Ecto neural progenitor cell (in vitro differentiated cells): ENCODE data around the gene TCF12.

Source experiments
- DNase-seq: peaks from one replicate; pipeline ENCODE4 v3.0.0-alpha.2; 2018; ENCODE audit warnings: low spot score

Gene TCF12

DNA sequence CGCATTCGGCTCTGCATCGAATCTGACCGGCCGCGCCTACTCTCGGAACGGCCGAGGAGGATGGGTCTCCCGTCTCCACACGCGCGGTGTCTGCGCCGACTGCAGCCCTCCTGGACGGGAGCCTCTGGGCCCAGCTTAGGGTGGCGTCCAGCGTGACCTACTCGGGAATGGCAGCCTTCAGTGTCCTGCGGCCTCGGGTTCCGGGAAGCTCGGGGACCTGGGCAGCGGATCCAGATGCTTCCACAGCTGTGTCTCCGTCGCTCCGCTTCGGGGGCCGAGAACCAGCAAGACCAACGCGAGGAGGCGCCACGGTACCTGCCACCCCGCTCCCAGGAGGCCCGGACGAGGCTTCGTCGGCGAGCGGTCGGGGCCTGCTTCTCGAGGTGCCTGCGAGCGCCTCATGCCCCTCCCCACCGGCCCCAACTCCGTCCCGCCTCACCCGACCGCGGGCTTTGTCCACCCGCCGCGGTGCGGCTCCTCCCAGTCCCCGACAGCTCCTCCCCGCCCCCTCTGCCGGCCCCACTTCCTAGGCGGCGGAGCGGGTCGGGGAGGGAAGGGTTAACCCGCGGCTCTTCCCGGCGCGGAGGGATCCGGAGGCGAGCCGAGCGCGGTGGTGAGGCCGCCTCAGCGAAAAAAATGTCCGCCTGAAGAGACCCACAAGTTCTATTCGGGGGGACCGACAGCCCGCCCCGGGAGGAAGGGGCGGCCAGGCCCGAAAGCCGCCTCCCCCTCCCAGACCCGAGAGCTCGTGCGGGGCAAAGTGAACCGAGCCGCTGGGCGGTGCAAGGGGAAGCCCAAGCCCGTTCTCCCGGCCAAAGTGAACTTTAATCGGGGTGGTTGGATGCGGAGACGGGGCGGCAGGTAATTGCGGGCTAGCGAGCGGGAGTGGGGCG is at the start of gene TCF12:
TSS of gene TCF12 (plus strand) at position 599 of the 893 bp plus-strand sequence. CDS start 1,270 bp downstream, outside the sequence.
- DNase-seq = peak; percentile 96

DNA sequence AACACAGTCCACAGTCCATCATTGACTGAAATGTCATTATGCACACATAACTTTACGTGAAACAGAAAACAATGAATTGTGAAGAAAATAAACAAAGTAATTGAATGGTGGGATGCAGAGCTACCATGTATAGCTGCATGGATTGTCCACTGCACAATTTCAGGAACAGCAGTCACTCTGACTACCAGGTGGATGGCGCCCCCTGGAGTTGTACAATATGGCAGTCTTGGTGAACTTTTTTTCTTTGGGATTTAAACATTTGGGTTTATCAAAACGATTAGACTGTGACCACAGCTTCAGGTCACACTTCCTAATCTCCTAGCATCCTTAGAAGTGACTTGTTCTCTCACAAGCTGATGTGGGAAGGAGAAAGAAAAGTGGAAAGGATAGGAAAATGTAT is 48.9 kb upstream of the TCF12 start:
- DNase-seq = no peak

DNA sequence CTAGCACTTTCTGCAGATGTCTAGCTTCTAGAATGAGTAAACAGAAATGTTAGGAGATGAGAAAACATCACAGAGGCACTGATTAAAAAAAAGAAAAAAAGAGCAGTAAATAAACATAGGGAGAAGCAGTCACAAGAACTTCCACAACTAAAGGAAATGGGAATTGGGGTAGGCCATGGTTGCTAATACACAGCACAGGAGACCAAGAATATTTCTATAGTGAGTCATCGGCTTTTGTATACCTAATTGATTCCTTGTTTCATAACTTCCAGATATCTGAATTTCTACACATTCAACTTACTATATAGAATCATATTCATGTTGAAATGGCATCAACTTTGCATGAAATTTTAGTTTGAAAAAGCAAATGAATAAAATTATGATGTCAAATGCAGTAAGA is 47.3 kb upstream of the TCF12 start:
- DNase-seq = no peak

DNA sequence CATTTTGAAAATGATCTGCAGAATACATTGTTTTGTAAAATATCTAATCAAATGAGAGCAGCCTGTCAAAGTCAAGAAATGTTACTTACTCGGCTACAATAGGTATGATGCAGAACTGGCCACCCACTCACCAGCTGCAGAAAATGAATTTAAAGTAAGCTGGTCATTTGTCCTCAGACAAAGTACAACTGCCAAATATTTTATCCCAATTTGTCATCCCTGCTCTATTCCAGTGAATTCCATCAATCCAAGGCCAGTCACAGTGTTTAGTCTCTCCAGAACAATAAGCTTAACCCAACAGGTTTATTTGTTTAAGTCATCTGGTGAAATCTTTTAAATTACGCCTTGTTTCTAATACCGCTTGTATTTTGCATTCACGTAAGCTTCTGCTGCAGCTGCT is 46.6 kb upstream of the TCF12 start:
- DNase-seq = no peak

DNA sequence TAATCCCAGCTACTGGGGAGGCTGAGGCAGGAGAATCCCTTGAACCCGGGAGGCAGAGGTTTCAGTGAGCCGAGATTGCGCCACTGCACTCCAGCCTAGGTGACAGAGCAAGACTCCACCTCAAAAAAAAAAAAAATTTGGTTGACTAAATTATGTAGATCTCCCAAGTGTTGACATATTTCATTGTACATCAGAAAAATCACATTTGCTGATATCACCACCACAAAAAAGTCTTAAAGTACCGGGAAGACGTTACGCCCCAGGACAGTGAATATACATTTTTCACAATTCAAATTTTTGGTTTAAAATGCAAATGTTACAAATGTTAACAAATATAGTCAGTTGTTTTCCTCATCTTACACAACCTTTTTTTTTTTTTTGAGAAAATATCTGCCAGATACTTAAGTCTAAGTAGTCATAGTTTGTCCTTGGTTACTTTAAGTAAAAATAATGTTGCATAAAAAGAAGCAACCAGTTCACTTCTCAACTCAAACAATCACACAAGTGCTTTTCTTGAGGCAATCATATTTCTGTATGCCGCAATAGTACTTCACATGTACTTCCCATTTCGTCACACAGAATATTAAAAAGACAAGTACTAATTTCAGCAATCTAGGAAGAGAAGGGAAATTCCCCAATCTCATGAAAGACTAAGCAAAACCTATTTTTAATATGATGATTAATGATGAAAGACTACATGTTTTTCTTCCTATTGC is 41.0 kb upstream of the TCF12 start:
- no peak for DNase-seq

DNA sequence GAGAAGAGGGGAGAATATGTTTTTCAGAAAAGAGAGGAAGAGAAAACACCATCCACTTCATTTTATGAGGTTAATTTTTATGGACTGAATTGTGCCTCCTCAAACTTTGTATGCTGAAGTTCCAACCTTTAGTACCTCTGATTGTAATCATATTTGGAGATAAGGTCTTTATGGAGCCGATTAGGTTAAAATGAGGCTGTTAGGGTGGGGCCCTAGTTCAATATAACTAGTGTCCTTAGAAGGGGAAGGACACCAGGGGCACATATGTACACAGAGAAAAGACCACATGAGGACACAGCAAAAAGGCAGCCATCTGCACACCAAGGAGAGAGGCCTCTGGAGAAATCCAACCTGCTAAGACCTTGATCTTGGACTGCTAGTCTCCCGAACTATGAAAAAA is 38.9 kb upstream of the TCF12 start:
- DNase-seq = no peak

DNA sequence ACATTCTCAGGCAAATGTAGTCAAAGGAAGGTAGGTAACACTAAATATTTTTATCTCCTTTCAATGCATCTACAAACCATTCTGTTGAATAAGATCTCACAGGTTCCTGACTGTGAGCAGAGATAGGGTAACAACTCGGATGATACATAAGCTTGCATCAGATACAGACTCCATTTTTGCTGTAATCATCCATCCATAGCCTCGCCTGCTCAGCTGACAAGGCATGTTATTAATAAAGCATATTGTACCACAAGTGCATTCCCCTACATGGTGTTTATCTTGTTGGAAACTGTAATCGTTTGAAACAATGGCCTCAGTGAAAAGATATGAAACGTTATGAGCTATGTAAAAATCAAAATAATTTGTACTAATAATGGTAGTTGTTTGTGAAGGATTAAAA is 35.4 kb upstream of the TCF12 start:
- no peak for DNase-seq

DNA sequence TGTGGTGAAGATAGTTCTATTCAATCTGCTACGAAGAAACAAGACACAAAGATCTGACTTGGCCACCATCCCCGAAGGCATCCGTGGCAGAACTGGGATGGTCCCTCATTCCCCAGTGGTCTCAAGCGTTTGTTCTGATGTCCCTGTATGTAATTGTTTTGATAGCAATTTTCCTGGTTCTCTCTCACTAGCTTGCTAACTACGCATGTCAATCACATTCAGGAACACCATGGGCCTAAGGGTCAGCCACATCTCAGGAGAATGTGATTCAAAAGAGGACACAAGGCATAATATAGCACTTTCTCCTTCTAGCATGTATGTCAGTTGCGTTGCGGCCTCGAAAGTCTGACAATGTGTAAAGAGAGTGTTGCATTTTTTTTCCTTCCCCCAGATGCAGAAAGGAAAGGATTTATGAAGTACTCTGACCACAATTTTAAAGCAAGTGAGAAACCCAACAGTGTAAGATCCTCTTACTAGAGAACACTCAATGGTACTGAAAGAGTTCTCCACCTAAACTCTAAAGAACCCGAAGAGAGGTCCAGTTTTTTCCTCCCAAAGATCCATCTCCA is 32.0 kb upstream of the TCF12 start:
- DNase-seq = no peak

DNA sequence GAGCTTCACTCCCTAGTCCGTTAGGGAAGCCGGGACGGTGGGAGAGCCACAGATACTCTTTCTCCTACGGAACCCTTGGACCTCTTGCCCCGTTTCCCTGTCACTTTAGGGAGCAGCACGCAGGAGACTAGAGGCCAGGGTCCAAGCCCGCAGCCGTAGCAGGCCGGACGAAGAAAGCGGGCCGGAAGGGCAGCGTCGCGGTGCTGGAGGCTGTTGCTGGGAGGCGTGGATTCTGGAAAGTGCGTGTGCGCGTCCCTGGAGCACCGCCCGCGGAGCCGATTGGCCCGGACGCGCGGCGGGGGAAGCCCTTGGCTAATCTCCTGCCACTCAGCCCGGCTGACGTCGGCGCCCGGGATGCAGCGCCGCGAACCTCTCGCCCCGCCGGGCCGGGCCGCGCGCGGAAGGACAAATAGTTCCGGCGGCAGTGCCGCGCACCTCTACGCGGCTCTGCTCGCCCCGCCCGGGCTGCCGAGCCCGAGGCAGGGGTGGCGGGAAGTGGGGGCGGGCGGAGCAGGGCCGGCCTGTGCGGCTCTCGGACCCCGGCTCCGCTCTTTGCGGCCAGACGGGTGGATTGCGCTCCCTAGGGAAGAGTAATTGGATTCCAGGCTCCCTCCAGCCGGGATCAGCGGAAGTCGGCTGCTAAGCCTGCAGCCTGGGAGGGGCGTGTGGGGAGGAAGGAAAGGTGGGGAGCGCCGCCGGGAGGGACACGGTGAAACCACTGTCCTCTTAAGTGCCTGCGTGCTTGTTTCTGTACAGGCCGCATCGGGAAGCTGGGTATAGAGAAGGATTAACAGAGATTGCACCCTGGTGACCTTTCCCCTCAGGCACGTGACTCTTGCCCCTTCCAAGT is 31.3 kb upstream of the TCF12 start:
- peak; percentile 94 for DNase-seq

DNA sequence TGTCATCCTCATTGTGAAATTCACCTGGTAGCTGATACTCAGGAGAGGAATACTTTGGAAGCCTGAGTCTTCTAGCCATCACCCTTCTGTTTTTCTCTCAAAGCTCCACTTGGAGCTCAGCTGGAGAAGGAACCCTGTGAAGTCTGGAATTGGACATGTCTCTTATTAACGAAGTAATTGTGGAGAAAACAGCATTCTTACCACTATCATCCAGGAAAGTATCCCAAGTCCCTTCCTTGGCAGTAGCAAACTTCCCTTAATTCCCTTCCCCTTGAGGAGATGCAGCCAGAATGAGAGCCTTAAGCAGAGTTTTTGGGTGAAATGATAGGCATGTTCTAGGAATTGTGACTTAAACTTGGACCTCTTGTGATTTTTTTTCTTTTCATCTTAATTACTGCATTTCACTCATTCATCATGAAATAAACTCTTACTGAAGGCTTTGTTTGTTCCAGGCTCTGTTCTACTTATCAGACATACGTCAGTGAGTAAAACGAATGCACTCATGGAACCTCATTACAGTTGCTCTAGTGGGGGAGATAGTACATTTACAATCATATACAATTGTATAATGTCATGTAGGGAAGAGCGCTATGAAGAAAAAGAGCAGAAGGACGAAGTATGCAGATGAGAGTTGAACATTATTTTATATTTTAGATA is 30.5 kb upstream of the TCF12 start:
- DNase-seq = no peak

DNA sequence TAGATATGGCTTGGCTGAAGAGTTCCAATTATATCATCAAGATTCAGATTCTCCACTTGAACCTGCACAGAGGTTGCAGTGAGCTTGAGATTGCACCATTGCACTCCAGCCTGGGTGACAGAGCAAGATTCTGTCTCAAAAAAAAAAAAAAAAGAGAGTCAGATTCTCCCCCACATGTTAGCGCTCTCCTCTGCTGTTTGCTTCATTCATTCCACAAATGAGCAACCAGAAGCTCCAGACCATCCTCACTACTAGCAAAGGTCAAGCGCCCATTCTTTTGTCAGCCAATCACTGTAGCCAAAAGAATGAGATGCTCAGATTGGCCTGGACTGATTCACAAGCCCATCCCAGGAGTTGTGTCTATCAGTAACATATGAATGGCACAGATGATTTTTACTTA is 28.4 kb upstream of the TCF12 start:
- DNase-seq = no peak

DNA sequence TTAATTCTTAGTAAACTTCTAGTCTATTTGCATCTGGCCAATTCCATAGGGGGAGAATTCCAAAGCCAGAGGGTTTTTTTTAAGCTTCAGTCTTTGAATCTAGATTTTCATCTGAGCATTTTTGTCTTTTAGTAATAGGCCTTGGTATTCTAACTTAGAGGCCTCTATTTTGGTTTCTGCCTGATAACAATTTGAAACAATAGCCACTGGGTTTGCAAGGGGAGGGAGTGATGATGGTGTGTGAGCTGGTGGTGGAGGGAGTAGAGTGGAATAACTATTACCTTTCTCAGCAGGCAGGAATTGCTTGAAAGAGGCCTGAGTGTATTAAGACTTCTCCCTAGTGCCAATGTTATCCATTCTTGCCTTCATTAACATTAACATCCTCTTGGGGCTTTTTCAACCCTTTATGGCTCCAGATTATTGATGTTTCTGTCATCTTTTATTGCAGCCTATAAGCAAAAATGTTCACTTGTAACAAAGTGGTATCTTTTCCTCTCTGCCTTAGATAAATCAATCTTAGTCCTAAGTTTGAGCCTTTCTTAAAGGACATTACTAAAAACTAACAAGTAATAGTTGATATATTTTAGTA is 26.5 kb upstream of the TCF12 start:
- no peak for DNase-seq

DNA sequence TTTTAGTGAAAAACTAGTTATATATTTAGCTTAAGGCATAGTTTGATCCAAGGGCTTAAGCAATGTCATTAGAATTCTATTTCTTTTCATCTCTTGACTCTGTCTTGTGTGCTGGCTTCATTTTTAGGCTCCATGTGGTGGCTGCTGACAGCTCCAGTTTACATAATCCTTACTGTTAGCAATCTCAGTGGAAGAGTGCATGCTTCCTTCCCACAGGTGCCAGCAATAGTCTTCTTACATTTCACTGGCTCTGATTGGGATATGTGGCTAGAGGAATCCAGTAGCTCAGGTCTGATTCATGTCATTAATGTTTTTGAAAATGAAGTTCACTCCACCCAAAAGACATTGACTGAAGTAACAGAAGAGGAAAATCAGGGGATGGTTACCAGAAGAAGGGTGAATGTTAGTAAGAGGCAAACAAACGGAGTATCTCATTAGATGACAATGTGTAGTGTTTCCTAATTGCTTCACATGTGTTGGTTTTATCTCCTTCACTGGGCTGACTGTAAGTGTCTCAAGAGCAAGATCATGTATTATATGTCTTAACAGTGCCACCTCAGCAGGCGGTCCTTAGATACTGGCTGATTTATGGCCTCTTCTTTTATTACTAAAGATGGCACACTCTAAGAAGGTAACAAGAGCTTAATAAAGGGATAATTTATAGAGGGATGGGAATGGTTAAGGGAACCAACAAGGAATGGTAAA is 25.6 kb upstream of the TCF12 start:
- DNase-seq = no peak

DNA sequence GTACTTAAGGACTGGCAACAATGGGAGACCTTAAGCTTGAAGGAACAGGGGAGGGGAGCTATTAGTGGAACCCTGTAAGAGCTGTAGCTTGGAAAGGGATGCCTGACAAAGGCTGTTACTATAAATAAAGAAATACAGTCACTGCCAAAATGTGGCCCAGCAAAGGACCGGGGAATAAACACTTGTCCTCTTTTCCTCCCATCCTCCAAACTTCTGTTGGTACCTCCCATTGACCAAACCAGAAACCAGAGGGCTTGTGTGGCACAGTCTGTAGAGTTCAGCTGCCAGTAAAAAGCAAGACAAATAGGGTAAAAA is 25.1 kb upstream of the TCF12 start:
- no peak for DNase-seq

DNA sequence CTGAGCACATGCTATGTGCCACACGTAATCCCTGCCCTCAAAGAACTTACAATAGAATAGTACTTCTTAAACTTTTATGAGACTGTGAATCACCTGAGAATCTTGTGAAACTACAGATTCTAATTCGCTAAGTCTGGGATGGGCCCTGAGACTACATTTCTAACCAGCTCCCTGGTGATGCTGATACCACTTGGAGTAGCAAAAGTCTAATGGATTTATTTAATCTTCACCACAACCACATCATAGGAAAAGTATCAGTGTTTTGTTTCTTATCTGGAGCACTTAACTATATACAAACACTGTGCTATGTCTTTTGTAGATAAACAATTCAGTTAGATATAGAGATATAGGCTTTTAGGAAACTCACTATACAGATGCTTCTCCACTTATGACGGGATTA is 23.8 kb upstream of the TCF12 start:
- DNase-seq = no peak

DNA sequence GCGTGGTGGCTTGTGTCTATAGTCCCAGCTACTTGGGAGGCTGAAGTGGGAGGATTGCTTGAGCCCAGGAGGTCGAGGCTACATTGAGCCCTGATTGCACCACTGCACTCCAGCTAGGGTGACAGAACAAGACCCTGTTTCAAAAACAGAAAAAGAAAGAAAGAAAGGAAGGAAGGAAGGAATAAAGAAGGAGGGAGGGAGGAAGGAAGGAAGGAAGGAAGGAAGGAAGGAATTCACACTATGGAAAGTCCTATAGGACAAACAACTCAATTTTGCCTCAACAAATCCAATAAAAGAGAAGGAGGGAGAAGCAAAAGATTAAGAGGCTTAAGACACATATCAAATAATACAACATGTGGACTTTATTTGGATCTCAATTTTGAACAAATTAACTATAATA is 16.5 kb upstream of the TCF12 start:
- no peak for DNase-seq

DNA sequence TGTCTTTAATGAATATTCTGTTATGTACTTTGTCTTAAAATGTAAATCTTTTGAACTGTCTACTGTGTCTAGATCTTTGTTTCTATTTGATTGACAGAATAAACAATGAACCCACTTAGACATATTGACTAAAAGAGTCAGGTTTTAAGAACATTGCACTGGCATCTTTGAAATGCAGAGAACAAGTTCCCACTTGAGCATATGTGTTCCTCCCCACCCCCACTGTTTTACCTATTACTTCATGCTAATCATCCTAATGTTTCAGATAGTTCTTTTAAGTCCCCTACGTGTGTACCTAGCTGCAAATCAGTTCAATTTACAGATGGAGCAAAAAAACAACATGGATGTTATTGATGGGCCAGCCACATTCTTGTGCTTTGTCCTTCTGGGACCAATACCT is 11.7 kb upstream of the TCF12 start:
- no peak for DNase-seq

DNA sequence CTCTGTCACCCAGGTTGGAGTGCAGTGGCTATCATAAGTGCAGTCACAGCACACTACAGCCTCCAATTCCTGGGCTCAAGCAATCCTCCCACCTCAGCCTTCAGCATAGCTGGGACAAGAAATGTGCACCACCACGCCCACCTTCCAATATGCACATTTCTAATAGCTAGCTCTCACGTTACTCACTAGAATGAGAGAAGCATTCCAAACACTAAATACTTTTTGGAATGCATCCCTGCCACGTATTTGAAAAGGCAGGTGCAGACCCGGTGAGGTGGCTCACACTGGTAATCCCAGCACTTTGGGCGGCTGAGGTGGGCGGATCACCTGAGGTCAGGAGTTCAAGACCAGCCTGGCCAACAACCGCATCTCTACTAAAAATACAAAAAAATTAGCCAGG is 7.6 kb upstream of the TCF12 start:
- DNase-seq = no peak

DNA sequence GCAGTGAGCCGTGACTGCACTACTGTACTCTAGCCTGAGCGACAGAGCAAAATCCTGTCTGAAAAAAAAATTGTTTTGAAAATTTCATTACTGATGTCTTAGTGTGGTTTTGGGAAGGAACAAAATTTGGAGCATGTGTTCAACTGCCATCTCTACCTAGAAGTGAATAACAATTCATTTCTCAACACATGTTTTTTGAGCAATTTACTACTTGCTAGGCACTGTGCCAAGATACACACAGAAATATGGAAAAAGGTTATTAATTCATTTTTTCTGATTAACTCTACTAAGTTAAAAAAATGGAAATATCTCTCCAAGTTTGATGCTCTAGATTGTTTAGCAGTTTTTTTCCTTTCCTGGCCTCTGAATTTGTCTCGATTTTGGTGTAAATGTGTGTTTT is 5.2 kb upstream of the TCF12 start:
- DNase-seq = no peak

DNA sequence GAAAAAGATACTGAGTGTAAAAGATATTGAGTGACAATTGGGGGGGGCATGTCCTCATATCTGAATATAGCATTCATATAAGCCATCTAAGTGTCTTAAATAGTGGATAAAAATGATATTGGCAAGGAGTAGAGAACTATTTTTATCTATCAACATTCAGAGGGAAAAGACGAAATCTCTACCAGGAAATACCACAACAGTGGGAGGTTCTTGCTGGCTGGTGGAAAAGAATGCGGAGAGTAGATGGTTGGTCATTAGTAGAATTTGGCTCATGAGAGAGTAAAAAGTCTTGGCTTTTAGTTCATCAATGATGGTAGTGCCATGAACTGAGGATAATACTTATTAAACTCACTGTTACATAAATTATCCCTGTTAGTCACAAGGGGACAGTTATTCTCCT is 4.8 kb upstream of the TCF12 start:
- no peak for DNase-seq

DNA sequence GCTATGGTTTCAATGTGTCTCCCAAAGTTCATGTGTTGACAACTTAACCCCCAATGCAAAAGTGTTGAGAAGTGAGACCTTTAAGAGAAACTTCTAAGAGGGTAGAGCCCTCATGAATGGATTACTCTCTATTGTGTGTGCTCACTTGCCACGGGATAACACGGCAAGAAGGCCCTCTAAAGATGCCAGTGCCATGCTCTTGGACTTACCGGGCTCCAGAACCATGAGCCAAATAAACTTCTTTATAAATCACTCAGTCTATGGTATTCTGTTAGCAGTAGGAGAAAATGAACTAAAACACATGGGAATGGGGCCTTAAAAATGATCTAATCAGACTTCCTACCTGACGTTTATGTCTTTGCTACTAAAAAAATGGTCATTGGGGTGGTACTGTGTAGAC is 2.6 kb upstream of the TCF12 start:
- no peak for DNase-seq
